HUES64 (cell line): Measurements from ENCODE around the gene POU6F1.

Experiments used
- H3K27ac ChIP-seq: 2 replicates; pipeline ENCODE4 v1.7.0; 2013; ENCODE audit warnings: low read depth, low read length, inconsistent platforms
- H3K27me3 ChIP-seq: 2 replicates; pipeline ENCODE4 v1.6.1; 2013; ENCODE audit warnings: mild to moderate bottlenecking, low read length; ENCODE audit not compliant: insufficient read depth
- H3K36me3 ChIP-seq: 2 replicates; pipeline ENCODE4 v1.6.1; 2013; ENCODE audit warnings: mild to moderate bottlenecking, low read length; ENCODE audit not compliant: insufficient read depth
- H3K4me1 ChIP-seq: 2 replicates; pipeline ENCODE4 v1.6.1; 2013; ENCODE audit warnings: mild to moderate bottlenecking, low read length, moderate library complexity; ENCODE audit not compliant: insufficient read depth
- H3K4me3 ChIP-seq: 2 replicates; pipeline ENCODE4 v1.5.1; 2013; ENCODE audit warnings: mild to moderate bottlenecking, low read length, moderate library complexity
- H3K9ac ChIP-seq: 2 replicates; pipeline ENCODE4 v1.6.1; 2013; ENCODE audit warnings: mild to moderate bottlenecking, low read depth, low read length
- H3K9me3 ChIP-seq: 2 replicates; pipeline ENCODE4 v1.6.1; 2013; ENCODE audit warnings: low read depth, low read length; ENCODE audit not compliant: insufficient read depth
- WGBS: fragments of 150-250, 120-280 bp; methylation state at CpG from one replicate; pipeline ENCODE4 v1.1.7; 2013; ENCODE audit warnings: missing lambda C conversion rate; 5-methylcytosine and 5-hydroxymethylcytosine counted together

POU6F1 gene

DNA sequence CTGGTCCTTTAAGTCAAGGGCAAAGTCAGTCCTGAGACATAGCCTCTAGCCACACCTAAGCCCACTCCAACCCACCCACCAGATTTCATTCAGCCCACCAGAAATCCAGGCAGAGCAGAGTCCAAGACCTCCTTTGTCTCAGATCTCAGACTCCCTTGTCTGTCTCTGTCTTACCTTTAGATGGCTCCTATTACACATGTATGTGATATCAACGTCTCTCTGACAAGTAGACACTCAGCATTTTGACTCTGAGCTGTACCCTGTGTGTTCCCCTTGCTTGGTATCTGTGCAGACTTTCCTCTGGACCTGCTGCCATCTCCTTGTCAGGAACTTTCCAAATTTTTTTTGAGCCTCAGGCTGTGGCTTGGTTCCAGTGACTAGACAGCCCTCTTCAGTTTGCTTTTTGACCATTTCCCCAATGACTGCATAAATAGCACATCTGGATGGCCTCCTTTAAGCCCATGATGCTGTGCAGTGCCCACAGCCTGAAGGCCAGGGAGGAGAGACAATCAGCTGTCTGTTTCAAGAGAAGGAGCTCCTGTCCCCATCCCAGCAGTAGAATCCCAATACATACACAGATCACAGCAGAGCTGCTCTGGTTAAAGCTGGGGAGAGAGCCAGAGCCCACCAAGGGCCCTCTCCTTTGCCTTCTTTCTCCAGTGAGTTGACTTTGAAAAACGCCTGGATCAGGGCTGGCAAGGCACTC, 7.0 kb downstream of the POU6F1 start:
- no peaks in the 10 kb centered on the region for H3K36me3 ChIP-seq
- no peak overlapping the region for H3K27ac ChIP-seq
- H3K4me3 ChIP-seq, result no peak overlapping the region
- H3K9ac ChIP-seq, result no peak overlapping the region
- no peaks in the 10 kb centered on the region for H3K9me3 ChIP-seq
- 79% methylated on average over 2 of the region's 2 CpGs for WGBS
- no peaks in the 10 kb centered on the region for H3K27me3 ChIP-seq
- no peaks in the 10 kb centered on the region for H3K4me1 ChIP-seq

DNA sequence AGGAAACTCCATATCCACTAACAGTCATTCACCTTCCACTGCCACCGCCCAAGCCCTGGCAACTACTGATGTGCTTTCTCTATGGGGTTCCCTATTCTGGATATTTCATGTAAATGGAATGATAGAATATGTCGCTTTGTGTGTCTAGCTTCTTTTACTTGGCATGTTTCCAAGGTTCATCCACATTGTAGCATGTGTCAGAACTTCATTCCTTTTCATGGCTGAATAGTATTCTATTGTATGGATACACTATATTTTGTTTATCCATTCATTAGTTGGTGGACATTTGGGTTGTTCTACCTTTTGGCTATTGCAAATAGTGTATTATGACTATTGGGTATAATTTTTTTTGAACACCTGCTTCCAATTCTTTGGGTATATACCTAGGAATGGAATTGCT, 8.6 kb downstream of the POU6F1 start:
- 95% methylated on average over 2 of the region's 2 CpGs for WGBS
- no peaks in the 10 kb centered on the region for H3K36me3 ChIP-seq
- H3K9ac ChIP-seq, result no peak overlapping the region
- no peaks in the 10 kb centered on the region for H3K27me3 ChIP-seq
- H3K4me3 ChIP-seq, result no peak overlapping the region
- no peak overlapping the region for H3K27ac ChIP-seq
- no peaks in the 10 kb centered on the region for H3K9me3 ChIP-seq
- no peaks in the 10 kb centered on the region for H3K4me1 ChIP-seq

DNA sequence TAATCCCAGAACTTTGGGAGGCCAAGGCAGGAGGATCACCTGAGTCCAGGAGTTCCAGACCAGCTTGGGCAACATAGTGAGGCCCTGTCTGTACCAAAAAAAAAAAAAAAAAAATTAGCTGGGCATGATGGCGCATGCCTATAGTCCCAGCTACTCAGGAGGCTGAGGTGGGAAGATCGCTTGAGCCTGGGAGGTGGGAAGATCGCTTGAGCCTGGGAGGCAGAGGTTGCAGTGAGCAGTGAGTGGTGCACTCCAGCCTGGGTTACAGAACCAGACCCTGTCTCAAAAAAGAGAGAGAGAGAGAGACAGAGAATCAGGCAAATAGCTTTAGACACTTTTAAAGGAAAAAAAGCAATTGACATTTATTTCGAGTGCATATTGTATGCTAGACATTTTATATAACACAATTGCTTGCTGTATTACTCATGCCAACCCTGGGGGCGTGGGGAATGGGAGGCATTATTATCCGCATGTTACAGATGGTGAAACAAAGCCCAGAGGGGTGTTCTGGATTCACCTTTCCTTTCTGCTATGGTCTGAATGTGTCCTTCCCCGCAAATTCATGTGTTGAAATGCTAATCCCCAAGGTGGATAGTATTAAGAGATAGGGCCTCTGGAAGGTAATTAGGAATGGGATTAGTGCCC, 9.7 kb downstream of the POU6F1 start:
- Histone ChIP-seq H3K36me3 (no peaks in the 10 kb centered on the region), H3K4me3 (no peak overlapping the region), H3K9ac (no peak overlapping the region), H3K4me1 (no peaks in the 10 kb centered on the region), H3K27me3 (no peaks in the 10 kb centered on the region), H3K9me3 (no peaks in the 10 kb centered on the region), H3K27ac (no peak overlapping the region)
- 92% methylated on average over 6 of the region's 7 CpGs for WGBS

DNA sequence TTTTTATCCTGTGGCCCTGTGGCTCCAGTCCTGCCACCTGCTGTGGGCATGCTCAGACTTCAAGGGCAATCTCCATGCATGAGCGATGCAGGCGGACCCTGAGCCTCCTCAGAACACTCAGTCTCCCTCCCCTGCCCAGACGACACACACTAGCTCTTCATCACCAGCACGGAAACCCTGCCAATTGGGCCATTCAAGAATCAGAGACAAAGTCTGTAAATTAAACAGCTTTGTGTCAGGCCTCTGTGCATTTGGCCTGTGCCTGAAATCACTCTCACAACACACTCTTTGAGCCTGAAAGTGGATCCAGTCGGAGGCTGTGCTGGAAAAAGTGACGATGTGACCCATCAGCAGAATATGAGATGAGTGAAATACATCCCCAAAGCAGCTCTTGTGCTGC, 12.5 kb downstream of the POU6F1 start:
- no peaks in the 10 kb centered on the region for H3K9me3 ChIP-seq
- no peaks in the 10 kb centered on the region for H3K4me1 ChIP-seq
- no peak overlapping the region for H3K4me3 ChIP-seq
- H3K27me3 ChIP-seq, result no peaks in the 10 kb centered on the region
- no peak overlapping the region for H3K9ac ChIP-seq
- no peaks in the 10 kb centered on the region for H3K36me3 ChIP-seq
- 95% methylated on average over 6 of the region's 6 CpGs for WGBS
- no peak overlapping the region for H3K27ac ChIP-seq

DNA sequence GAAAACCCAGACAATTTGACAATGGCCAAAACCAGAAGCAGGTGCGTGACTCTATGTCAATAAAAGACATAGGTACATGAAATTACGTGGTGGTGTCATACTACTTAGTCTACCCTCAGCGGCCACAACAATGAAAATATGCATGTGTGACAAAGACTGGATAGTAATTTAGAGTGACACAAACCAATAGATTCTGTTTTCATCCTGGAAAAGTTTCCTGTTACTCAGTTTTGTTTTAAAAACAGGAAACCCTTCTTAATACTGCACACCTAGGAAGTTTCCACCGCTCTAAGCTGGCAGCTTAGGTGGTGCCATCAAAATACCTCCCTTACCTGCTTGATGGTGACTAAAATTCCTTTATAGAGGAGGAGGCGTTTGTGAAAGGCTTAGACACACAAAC, 15.1 kb downstream of the POU6F1 start:
- Histone ChIP-seq H3K27me3 (no peaks in the 10 kb centered on the region), H3K9me3 (no peaks in the 10 kb centered on the region), H3K4me3 (no peak overlapping the region), H3K27ac (no peak overlapping the region), H3K9ac (no peak overlapping the region), H3K36me3 (no peaks in the 10 kb centered on the region), H3K4me1 (no peaks in the 10 kb centered on the region)
- 96% methylated on average over 5 of the region's 5 CpGs for WGBS

DNA sequence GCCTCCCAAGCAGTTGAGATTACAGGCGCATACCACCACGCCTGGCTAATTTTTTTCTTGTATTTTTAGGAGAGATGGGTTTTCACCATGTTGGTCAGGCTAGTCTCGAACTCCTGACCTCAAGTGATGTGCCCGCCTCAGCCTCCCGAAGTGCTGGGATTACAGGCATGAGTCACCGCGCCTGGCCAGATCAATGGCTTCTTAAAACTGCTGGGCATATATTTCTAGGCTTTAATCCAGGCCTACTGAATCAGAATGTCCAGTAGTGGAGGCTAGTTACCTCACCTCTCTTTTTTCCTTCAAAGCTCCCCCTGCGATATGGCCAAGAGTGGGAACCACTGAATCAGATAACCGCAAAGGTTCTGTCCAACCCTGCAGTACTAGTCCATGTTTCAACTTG, 17.1 kb downstream of the POU6F1 start:
- WGBS, result 94% methylated on average over 9 of the region's 9 CpGs
- H3K4me3 ChIP-seq, result no peak overlapping the region
- H3K36me3 ChIP-seq, result no peaks in the 10 kb centered on the region
- H3K9me3 ChIP-seq, result no peaks in the 10 kb centered on the region
- H3K9ac ChIP-seq, result no peak overlapping the region
- no peaks in the 10 kb centered on the region for H3K4me1 ChIP-seq
- H3K27ac ChIP-seq, result no peak overlapping the region
- no peaks in the 10 kb centered on the region for H3K27me3 ChIP-seq

DNA sequence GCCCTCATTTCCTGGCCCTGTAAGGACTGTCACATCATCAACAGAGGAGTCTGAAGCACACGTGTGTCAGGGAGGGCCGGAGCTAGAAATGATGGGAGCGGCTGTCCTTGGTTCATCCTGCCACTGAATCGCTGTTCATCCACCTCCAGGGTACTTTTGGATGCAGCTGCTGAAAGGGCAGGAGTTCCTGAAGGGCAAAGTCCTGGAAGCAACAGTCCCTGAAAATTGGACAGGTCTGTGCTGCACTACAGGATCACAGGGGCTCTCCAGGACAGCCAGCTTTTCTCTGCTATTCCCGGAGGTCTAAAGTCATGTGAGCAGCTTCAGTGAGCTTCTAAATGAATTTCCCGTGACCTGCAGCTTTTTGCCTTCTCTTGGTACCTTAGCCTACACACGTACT, 17.7 kb downstream of the POU6F1 start:
- no peak overlapping the region for H3K9ac ChIP-seq
- no peaks in the 10 kb centered on the region for H3K27me3 ChIP-seq
- H3K4me1 ChIP-seq, result no peaks in the 10 kb centered on the region
- 97% methylated on average over 7 of the region's 7 CpGs for WGBS
- H3K4me3 ChIP-seq, result no peak overlapping the region
- no peaks in the 10 kb centered on the region for H3K36me3 ChIP-seq
- H3K9me3 ChIP-seq, result no peaks in the 10 kb centered on the region
- no peak overlapping the region for H3K27ac ChIP-seq

DNA sequence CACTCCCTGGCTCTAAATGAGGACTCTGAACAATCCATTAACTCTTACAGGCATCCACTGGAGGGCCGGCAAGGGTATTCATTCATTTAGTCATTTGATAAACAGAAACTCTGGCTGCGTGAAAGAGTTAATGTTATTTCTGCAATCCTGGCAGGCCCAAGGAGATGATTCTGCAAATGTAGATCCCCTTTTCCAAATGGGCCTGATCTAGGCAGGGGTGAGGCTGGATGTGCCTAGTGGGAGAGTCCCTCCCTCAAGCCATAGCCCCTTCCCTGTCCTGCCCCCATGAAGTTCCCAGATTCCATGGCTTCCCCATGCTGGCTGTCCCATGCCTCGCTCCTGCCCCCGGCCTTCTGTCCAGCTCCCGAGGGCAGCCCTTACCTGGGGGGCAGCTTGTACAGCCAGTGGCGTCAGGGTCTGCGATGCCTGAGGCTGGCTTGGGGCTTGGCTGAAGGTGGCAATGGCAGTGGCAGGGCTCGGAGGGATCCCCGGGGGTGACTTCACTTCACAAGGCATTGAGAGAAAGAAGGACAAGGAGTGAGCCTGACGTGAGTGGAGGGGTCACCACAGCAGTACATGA, 18.4 kb downstream of the POU6F1 start:
- no peaks in the 10 kb centered on the region for H3K9me3 ChIP-seq
- no peaks in the 10 kb centered on the region for H3K4me1 ChIP-seq
- no peak overlapping the region for H3K4me3 ChIP-seq
- no peaks in the 10 kb centered on the region for H3K27me3 ChIP-seq
- no peak overlapping the region for H3K9ac ChIP-seq
- H3K36me3 ChIP-seq, result no peaks in the 10 kb centered on the region
- 92% methylated on average over 10 of the region's 10 CpGs for WGBS
- H3K27ac ChIP-seq, result no peak overlapping the region

DNA sequence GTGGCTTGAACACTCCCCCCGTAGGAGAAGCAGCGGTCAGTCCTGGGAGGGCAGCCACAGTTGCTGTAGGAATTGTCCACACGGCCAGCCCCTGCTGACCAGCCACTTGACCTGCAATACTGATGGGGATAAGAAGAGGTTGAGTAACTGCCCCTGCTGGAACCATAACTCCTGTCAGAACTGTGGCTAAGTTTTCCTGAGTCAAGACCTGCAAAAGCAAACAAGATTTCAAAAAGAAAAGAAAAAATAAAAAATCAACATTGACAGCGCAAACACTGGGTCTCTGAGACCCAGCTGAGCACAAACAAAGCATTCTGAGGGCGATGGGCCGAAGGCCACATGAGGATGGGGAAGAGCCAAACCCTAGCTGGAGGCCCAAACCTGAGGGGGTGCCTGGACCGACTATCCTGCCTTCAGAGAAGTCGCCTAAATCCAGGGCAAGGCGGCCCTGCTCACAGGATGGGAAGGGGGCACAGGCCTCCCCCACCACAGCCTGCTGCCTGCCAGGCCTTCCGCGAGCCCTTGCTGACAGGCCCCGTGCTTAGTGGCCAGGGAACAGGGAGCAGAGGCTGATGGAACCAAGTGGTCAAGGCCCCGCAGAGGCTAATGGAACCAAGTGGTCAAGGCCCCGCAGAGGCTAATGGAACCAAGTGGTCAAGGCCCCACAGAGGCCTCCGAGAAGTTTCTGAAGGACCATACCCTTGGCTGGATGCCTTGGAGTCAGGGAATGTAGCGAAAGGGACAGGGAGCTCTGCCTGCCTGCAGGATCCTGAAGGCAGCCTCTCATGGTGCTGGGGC, 19.1 kb downstream of the POU6F1 start:
- no peak overlapping the region for H3K27ac ChIP-seq
- no peaks in the 10 kb centered on the region for H3K4me1 ChIP-seq
- no peaks in the 10 kb centered on the region for H3K9me3 ChIP-seq
- WGBS, result 93% methylated on average over 16 of the region's 16 CpGs
- H3K4me3 ChIP-seq, result no peak overlapping the region
- no peaks in the 10 kb centered on the region for H3K36me3 ChIP-seq
- no peak overlapping the region for H3K9ac ChIP-seq
- H3K27me3 ChIP-seq, result no peaks in the 10 kb centered on the region

DNA sequence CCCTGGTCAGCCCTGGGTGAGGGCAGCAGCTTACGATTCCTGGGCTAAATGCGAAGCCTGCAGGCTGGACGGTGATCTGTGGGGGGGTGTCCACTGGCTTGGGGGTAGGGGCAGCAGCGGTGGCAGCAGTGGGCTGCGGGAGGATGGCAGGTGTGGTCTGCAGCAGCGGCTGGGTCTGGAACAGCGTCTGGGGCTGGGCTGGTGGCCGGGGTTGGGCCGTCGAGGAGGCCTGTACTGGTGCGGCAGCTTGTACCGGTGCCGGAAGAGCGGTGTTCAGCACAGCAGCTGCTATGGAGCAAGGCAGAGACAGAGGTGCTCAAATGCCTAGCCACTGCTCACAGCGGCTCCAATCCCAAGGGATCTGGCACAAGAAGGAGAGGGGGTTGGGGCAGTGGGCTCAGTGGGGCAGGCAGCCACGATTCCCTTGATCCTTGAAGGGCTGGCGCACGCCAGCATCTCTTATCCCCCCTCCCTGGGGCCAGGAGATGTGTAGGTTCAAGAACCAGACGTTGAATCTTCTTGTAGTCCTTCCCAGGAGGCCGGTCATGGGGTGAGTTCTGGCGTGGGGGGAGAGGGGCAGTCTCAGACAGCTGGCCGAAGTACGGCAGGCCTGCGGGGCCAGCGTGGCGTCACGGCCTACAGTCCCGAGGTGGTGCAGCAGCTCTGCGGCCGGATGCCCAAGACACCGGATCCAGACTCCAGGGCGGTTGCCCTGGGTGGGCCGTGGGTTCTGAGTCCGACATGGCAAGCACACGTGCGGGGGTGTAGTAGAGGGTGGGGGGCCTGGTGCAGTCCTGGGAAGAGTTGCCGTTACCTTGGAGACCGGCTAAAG, 19.9 kb downstream of the POU6F1 start:
- no peaks in the 10 kb centered on the region for H3K9me3 ChIP-seq
- H3K9ac ChIP-seq, result no peak overlapping the region

More for the DNA sequence above, 19.9 kb downstream of the POU6F1 start:
- Histone ChIP-seq H3K4me3 (no peak overlapping the region), H3K36me3 (no peaks in the 10 kb centered on the region), H3K4me1 (no peaks in the 10 kb centered on the region), H3K27me3 (no peaks in the 10 kb centered on the region), H3K27ac (no peak overlapping the region)
- WGBS, result 95% methylated on average over 38 of the region's 38 CpGs
